GM19193 (cell line): ENCODE measurements around the gene G3BP1.
A peak's percentile ranks its signal among the peaks of the same experiment; 100 is the strongest.

ENCODE experiments used
- POLR2A ChIP-seq: IDR thresholded peaks from 4 replicates; pipeline ENCODE4 v1.6.1; 2011; ENCODE audit not compliant: insufficient read depth, insufficient read length; ENCODE audit errors: extremely low read depth

G3BP1 gene

GRCh38 chr5:151742870-151743294 lies 28.9 kb upstream of the G3BP1 start:
- TF ChIP-seq POLR2A, result no peak

DNA sequence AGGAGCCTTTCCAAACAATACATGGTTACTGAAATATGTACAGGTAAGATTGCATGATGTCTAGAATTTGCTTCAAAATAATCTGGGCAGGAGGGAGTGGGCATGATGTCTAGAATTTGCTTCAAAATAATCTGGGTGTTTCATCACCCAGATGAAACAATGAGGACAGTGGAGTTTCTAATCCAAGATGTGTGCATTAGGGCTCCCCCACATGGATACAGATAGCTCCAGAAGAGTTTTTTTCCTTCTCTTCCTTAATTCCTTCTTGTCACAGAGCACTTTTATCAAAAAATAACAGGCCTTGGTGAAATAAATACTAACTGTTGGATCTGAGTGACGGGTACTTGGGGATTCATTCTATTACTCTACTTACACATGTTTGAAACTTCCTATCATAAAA lies 28.2 kb upstream of the G3BP1 start:
- TF ChIP-seq POLR2A, result no peak

DNA sequence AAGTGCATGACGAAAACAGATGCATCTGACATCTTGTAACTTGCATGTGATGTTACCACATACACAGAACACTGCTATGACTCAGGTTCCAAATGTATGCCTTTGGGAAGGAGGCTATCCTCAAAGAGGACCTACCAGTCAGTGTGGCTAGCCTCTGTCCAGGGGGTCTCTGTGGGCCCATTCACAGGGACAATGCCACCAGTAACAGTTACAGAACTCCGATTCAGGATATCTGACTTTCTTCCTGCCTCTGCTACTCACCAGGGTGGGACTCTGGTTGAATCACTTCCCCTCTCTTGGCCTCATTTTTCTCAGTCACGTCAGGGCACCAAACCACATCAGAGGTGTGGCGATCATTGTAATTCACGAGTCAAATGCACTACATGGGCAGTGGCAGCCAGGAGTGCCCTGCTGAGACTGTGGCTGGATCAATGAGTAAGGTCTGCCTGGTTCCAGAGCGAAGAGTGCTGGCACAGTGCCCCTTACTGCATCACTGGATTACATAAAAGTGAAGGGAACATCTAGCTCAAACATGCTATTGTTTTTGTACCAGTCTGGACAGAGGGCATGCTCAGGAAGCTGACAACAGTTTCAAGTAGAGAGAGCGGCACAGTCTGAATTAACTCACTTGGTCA lies 26.6 kb upstream of the G3BP1 start:
- TF ChIP-seq POLR2A, result no peak

DNA sequence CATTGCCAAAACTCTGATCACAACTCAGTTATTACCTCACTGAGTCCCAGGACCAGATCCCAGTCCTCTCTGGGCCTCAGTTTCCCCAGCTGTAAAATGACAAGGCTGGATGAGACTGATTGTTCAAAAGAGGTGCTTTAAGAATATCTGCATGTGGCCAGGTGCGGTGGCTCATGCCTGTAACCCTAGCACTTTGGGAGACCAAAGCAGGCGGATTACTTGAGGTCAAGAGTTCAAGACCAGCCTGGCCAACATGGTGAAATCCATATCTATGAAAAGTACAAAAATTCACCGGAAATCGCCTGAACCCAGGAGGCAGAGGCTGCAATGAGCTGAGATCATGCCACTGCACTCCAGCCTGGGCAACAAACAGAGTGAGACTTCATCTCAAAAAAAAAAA lies 21.6 kb upstream of the G3BP1 start:
- no peak for TF ChIP-seq POLR2A

DNA sequence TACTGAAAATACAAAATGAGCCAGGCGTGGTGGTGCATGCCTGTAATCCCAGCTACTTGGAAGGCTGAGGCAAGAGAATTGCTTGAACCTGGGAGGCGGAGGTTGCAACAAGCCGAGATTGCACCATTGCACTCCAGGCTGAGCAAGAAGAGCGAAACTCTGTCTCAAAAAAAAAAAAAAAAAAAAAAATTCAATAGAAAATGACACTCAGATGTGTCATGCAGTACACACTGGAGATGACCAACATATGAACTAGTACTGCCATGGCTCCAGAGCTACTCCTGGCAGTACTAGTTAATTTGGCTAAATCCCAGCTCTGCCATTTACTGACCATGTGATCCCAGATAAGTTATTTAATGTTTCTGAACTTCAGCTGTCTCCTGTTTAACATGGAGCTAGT lies 20.7 kb upstream of the G3BP1 start:
- no peak for TF ChIP-seq POLR2A

DNA sequence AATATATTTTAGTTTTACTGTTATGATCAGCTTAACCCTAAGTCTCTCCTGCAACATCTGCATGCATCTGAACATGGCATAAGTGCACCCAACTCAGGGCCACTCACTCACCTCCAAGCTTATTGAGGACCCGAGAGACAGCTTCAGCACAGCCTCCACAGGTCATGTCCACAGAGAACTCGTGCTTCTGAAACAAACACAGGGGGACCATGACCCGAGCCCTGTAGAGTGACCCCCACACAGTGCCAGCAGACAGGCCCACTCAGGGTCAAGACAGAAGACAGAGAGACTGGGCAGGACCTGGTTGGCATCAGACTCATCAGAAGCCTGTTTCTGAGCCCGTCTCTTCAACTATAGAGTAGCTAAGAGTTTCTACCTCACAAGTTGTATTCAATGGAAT lies 20.2 kb upstream of the G3BP1 start:
- TF ChIP-seq POLR2A, result no peak

DNA sequence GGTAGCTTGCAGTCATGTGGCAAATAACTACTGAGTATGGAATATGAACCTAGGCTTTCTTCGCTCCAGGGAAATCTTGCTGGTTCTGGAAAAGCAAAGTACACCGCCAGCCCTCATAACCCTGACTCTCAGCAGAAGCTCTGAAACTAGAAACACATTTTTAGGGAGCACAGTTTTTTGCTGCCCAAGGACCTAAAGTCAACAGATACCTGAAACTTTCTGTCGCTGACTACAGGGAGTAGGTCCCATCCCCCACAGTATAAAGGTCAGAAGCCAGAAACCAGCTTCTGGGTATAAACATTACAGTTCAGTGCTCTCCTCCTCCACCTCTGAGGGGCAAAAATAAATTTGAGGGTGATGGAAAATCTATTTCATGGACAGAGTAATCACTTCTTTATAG lies 16.4 kb upstream of the G3BP1 start:
- TF ChIP-seq POLR2A, result no peak

DNA sequence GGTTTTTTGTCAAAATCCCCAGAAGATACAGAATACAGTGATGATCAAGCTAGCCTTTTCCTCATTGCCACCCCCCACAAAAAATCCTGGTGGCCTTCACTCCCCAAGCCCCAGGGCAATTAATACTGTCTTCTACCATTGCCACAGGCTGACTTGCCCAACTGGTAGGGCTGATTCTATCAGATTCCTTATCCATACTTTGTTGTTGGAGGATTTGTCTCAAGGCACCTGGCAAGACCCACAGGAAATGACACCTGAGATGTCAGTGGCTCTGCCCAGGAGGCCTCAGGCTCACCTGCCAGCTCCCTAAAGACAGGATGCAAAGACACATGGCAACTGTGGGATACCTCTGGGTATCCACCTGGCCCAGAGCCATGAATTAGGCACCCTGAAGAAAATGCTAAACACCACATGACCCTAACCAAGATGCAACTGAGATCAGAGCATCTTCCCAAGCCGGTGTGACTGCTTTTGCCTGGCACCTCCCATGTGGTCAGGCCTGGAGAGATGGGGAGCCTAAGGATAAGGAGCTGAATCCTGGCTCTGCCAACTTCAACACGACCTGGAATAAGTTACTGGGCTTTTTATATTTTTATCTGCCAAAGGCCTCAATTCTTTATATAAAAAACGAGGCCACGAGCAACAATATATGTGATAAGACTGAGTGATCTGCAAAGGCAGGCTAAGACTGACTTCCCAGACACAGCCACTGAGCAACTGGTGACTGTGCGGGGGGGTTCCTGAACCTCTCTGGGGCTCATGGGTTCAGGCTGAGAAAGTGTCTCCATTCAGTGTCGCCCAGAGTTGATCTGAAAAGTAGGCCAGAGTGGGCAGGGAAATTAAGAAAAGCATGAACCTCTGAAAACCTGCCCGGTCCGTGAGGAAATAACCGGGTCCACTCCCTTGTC lies 14.3 kb upstream of the G3BP1 start:
- peak; percentile 17 for TF ChIP-seq POLR2A

- no peak for TF ChIP-seq POLR2A
Measured at GRCh38 chr5:151758141-151758429, 13.7 kb upstream of the G3BP1 start.

- TF ChIP-seq POLR2A, result peak; percentile 97
Measured at GRCh38 chr5:151758430-151759241, 13.1 kb upstream of the G3BP1 start, which contains the start of gene ATOX1. Gene ATOX1, minus strand, starts transcription at chr5:151758631. Its CDS starts 80 bp downstream, at chr5:151758551.

DNA sequence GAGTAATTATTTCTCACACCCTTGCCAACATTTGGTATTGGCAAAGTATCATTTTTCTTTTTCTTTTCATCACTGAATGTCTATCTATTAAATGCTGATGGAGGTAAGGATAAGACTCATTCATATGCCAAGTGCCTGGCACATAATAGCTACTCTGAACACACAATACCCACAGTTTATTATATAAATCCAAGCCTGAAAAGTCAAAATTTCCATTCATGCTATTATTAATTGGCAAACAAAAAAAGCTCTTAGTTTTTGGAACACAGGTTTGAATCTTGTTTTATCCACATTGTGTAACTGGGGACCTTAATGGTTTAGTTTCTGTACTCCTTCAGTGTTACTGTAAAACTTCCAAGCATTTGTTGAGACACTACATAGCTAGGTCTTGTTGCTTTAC lies 7.0 kb upstream of the G3BP1 start:
- no peak for TF ChIP-seq POLR2A

GRCh38 chr5:151766975-151767374 lies 4.8 kb upstream of the G3BP1 start:
- TF ChIP-seq POLR2A, result no peak

- peak; percentile 88 for TF ChIP-seq POLR2A
Measured at GRCh38 chr5:151770383-151771258, 1.1 kb upstream of the G3BP1 start.

- TF ChIP-seq POLR2A, result no peak
Measured at GRCh38 chr5:151772029-151772845, 483 bp downstream of the G3BP1 start.
